ENCODE data around the gene UHMK1. TPM values are rescaled to one million over a fixed set of nuclear protein-coding genes. Genes with fewer than 3 reads are reported as not detected.
"Not testable (repeated sequence)": the region's sequence is repeated elsewhere in the genome, so short reads cannot be mapped to it uniquely, and the experiment has no call there.

Gene UHMK1
- 10 to 100 TPM; 26.0 to 27.4 TPM for total RNA-seq
- long read RNA-seq, full-length matches to known transcripts, result 30 of 38 reads
- long read RNA-seq, partial matches to known transcripts, result 1 of 38 reads
- long read RNA-seq, other reads (novel, unspliced or antisense), result 7 of 38 reads

DNA sequence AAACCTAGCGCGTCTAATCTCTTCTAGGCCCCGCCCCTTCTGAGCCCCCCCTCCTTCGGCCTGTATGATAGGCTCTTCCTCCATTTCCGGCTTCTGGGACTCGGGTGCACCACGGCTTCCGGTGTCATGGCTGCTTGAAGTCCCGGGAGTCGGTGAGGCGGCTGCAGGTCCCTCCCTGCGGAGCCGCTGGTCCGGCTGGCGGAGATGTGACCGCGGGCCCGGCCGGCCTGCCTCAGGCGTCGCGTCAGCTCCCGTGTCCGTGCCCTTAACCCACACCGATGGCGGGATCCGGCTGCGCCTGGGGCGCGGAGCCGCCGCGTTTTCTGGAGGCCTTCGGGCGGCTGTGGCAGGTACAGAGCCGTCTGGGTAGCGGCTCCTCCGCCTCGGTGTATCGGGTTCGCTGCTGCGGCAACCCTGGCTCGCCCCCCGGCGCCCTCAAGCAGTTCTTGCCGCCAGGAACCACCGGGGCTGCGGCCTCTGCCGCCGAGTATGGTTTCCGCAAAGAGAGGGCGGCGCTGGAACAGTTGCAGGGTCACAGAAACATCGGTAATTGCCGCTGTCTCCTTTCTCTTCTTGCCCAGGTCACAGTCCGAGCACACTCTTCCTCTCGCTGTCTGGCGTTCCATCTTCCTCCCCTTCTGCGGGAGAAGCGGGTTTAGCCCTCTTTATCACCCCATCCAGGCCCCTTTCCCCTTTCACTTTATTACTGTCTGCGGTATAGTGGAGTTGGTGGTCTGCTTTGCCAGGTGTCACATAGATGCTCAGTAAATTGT lies at the start of gene UHMK1:
Gene UHMK1, plus strand, starts transcription at position 96 of the 773 bp plus-strand sequence. Its CDS starts 183 bp downstream, at position 279.
- intact Hi-C loops (cut with DNase I), result loop anchor here in 1 of 2 donors (5.0 kb wide), 1 partner anchor 64 kb away; the partner anchor contains the start of gene UAP1
- DNase-seq (peak; percentile 94), ATAC-seq (peak; percentile 100)

- ATAC-seq; DNase-seq; intact Hi-C loops (cut with DNase I): not testable (repeated sequence)
Observed at GRCh38 chr1:162454361-162454760, 43.3 kb upstream of the UHMK1 start.

- ATAC-seq (no peak), DNase-seq (no peak)
Observed at GRCh38 chr1:162456323-162456722, 41.3 kb upstream of the UHMK1 start.

GRCh38 chr1:162458236-162458635 lies 39.4 kb upstream of the UHMK1 start:
- no peak for DNase-seq
- intact Hi-C loops (cut with DNase I), result no loop called here
- no peak for ATAC-seq

More at GRCh38 chr1:162456323-162456722, 41.3 kb upstream of the UHMK1 start:
- intact Hi-C loops (cut with DNase I), result no loop called here

DNA sequence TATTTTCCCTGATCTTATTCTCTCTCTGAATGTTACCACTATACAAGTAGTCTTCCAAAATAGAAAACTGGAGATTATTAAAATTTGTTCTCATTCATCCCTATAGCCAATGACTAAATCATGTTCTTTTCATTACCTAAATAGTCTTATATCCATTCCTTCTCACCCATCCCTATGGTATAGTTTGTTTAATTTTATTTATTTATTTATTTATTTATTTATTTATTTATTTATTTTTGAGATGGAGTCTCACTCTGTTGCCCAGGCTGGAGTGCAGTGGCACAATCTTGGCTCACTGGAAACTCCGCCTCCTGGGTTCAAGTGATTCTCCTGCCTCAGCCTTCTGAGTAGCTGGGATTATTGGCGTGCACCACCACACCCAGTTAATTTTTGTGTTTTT lies 35.2 kb upstream of the UHMK1 start:
- ATAC-seq; DNase-seq; intact Hi-C loops (cut with DNase I): not testable (repeated sequence)

DNA sequence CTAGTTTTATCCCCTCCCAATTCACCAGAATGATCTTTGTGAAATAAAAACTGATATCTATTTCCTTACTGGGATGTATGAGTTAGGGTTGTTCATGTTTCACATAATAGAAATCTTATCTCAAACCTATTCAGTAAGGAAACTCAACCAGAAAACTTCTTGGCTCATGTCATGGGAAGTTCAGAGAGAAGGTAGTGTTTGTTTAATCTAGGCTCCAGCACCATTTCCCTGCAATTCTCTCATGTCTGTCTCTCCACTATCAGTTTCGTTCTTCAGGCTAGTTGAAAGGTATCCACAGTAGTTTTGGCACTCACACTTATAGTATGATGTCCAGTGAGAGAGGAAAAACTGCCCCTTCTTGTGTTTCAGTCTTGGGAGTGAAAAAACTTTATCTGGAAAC lies 34.6 kb upstream of the UHMK1 start:
- ATAC-seq, result peak in 1 of 2 donors; percentile 17
- no peak for DNase-seq
- intact Hi-C loops (cut with DNase I), result no loop called here

DNA sequence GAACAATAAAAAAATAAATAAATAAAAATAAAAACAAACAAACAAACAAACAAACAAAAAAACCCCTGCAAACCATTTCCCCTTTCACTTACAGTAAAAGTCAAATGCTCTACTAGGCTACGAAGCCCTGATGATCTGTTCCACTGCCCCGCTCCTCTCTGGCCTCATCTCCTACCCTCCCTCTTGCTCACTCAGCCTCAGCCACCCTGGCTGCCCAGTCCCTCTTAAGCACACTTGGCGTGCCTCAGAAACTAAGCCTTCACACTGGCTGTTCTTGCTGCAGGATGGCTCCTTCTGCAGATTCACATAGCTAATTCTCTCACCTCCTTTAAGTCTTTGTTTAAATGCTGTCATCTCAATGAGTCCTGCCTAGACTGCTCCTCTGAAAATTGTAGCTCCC lies 30.8 kb upstream of the UHMK1 start:
- ATAC-seq, result no peak
- intact Hi-C loops (cut with DNase I), result no loop called here

GRCh38 chr1:162470216-162470615 lies 27.4 kb upstream of the UHMK1 start:
- DNase-seq (no peak), ATAC-seq (no peak)
- intact Hi-C loops (cut with DNase I), result no loop called here

More for the DNA sequence above, 30.8 kb upstream of the UHMK1 start:
- no peak for DNase-seq

GRCh38 chr1:162471290-162471853 lies 26.2 kb upstream of the UHMK1 start:
- DNase-seq (no peak), ATAC-seq (no peak)
- intact Hi-C loops (cut with DNase I), result no loop called here

DNA sequence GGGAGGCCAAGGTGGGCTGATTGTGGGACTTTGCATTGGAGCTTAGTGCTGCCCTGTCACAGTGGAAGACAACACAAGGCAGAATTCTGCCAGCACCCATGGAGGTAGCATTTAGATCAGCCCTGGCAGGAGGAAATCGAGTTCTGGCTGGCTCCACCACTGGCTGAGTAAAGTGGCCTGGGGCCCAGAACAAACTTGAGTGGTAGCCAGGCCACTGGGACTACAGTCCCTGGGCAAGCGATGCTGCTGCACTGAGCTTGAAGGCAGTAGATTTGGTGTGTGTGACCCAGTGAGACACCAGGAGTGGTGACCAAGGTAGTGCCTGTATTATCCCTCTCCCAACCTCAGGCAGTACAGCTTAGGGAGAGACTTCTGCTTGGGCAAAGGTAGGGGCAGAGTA lies 22.5 kb upstream of the UHMK1 start:
- DNase-seq (no peak), ATAC-seq (peak in 1 of 2 donors; percentile 47)
- intact Hi-C loops (cut with DNase I), result no loop called here

- ATAC-seq, result no peak
- no peak for DNase-seq
- intact Hi-C loops (cut with DNase I), result no loop called here
Observed at GRCh38 chr1:162475539-162476185, 22.0 kb upstream of the UHMK1 start.

GRCh38 chr1:162476620-162477019 lies 21.0 kb upstream of the UHMK1 start:
- no peak for DNase-seq
- ATAC-seq, result no peak
- intact Hi-C loops (cut with DNase I), result no loop called here

DNA sequence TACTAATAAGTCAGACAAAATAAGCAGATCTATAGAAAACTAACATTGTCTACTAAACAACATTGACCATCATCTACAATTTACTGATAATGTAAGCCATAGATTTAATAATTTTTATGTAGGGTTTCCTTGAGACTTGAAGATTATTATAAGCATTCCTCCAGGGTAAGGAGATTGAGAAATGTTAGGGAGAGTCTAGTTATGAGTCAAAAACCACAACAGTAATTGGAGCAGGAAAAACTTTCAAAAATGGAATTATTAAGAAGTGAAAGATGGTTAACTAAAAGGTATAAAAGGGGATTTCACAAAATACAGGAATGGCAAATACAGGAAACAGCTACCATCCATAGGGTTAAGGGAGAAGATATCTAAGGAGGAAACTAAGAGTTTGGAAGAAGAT lies 12.4 kb upstream of the UHMK1 start:
- intact Hi-C loops (cut with DNase I), result no loop called here
- ATAC-seq, result no peak
- DNase-seq, result no peak

- no peak for DNase-seq
Observed at GRCh38 chr1:162487241-162487640, 10.4 kb upstream of the UHMK1 start.

GRCh38 chr1:162488219-162488618 lies 9.4 kb upstream of the UHMK1 start:
- DNase-seq, result no peak
- ATAC-seq, result no peak
- intact Hi-C loops (cut with DNase I), result no loop called here

More at GRCh38 chr1:162487241-162487640, 10.4 kb upstream of the UHMK1 start:
- ATAC-seq, result no peak
- intact Hi-C loops (cut with DNase I), result no loop called here

DNA sequence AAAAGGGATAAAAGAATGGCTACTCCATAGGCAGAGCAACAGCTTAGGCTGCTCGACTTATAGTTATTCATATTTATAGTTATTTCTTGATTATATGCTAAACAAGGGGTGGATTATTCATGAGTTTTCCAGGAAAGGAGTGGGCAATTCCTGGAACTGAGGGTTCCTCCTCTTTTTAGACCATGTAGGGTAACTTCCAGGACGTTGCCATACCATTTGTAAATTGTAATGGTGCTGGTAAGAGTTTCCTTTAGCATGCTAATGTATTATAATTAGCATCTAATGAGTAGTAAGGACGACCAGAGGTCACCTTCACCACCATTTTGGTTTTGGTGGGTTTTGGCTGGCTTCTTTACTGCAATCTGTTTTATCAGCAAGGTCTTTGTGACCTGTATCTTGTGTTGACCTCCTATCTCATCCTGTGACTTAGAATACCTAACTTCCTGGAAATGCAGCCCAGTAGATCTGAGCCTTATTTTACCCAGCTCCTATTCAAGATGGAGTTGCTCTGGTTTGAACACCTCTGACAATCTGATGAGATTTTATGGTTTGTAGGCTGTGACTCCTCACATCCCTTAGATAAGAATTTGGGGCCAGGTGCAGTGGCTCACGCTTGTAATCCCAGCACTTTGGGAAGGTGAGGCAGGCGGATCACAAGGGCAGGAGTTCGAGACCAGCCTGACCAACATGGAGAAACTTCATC lies 1.9 kb upstream of the UHMK1 start:
- ATAC-seq, result not testable (repeated sequence)

DNA sequence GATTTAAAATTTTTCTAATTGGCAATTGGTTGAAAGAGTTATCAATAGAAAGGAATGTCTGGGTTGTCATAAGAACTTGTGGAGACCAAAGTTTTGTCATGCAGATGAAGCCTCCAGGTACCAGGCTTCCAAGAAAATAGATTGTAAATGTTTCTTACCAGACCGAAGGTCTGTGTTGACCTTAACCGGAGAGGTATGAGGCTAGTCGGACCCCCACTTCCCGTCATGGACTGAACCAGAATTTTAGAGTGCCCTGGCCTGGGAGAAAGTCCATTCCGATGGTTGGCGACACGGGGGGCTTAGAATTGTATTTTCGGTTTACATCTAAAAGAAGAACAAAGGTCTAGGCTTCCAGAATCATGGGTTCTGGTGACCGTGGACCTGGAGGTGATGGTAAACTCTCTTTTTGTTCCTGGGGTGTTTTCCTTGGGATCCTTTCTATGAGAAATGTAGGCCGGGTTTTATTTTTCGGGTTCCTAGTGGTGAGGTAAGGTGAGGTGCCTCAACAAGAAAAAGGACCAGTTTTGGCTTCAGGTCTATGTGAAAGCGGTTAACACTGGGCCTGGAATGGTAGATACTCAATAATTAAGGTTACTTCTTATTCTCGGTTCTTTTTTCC lies 405 bp upstream of the UHMK1 start:
- DNase-seq (no peak), ATAC-seq (no peak)
- intact Hi-C loops (cut with DNase I), result loop anchor here in 1 of 2 donors (5.0 kb wide), 1 partner anchor 65 kb away; the partner anchor contains the start of gene UAP1

More for the DNA sequence above, 1.9 kb upstream of the UHMK1 start:
- intact Hi-C loops (cut with DNase I), result loop anchor here in 1 of 2 donors (5.0 kb wide), 1 partner anchor 67 kb away; the partner anchor contains the start of gene UAP1
- not testable (repeated sequence) for DNase-seq

GRCh38 chr1:162498496-162498810 lies 835 bp downstream of the UHMK1 start:
- DNase-seq (no peak), ATAC-seq (no peak)
- intact Hi-C loops (cut with DNase I), result loop anchor here in 1 of 2 donors (5.0 kb wide), 1 partner anchor 64 kb away; the partner anchor contains the start of gene UAP1

DNA sequence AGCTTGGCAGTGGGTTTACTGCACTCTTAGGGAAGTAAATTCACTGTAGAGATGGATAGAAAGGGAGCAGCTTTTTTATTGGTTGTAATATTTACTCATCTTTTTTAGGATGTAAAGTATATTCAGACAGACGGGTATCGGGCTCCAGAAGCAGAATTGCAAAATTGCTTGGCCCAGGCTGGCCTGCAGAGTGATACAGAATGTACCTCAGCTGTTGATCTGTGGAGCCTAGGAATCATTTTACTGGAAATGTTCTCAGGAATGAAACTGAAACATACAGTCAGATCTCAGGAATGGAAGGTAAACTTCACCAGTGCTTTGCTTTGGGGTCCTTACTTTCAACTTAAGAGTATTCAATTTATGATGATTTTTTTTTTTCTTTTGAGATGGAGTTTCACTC lies 3.2 kb downstream of the UHMK1 start:
- DNase-seq, result no peak
- no peak for ATAC-seq
- intact Hi-C loops (cut with DNase I), result no loop called here
